Lower lobe of right lung (tissue), 2 donors: Measurements from ENCODE around the gene FEZF1. TPM values are rescaled to one million over a fixed set of nuclear protein-coding genes. Genes with fewer than 3 reads are reported as not detected.

ENCODE experiments used
- ATAC-seq, 2 donors: fragments of 200-7000 bp; cut with Tn5 transposase; one replicate each; pipeline ENCODE4 v1.9.1; 2020 to 2022; ENCODE audit warnings: mild to moderate bottlenecking in 2 of 2, moderate library complexity in 2 of 2
- DNase-seq: peaks from one replicate; pipeline ENCODE4 v3.0.0-alpha.2; 2020
- H3K27ac ChIP-seq: fragments of 200-600 bp; one replicate; pipeline ENCODE4 v1.8.0; 2022
- H3K27me3 ChIP-seq: fragments of 200-600 bp; one replicate; pipeline ENCODE4 v1.8.0; 2022; ENCODE audit warnings: low read depth
- H3K36me3 ChIP-seq: fragments of 200-600 bp; one replicate; pipeline ENCODE4 v1.8.0; 2022; ENCODE audit warnings: mild to moderate bottlenecking
- H3K4me1 ChIP-seq: fragments of 200-600 bp; one replicate; pipeline ENCODE4 v1.8.0; 2022
- H3K4me3 ChIP-seq: fragments of 200-600 bp; one replicate; pipeline ENCODE4 v1.8.0; 2022; ENCODE audit warnings: mild to moderate bottlenecking
- H3K9me3 ChIP-seq: fragments of 200-600 bp; one replicate; pipeline ENCODE4 v1.8.0; 2022
- CTCF ChIP-seq: fragments of 200-600 bp; IDR thresholded peaks from one replicate; pipeline ENCODE4 v1.8.0; 2022; ENCODE audit warnings: antibody characterized with exemption, mild to moderate bottlenecking
- intact Hi-C: fragments of 100-400 bp; cut with DNase I; formaldehyde crosslinking; loops from one replicate; pipeline ENCODE4 v1.11.0; 2022
- total RNA-seq: library from RNA; stranded (reverse); fragmentation: NEBNext Ultra II Directional; extraction: Animal tissue kit (Norgen Biotek cat#: 25700); gene quantifications from one replicate; pipeline ENCODE4 v1.2.1, GENCODE V29; 2021
- donor health status: DM: no; HTN: yes; CAD: no; lungs with severe emphysema.

The FEZF1 gene
- total RNA-seq, 1 donor from 2014 or later, result not detected

GRCh38 chr7:122305475-122306319 is 1.1 kb upstream of the FEZF1 start:
- peak; percentile 53 for ATAC-seq
- no peaks in the 10 kb centered on the region for H3K36me3 ChIP-seq
- H3K4me1 ChIP-seq, result peaks cover 28% of the 10 kb centered on the region
- H3K4me3 ChIP-seq, result peak overlapping the region; percentile 28
- no peak for DNase-seq
- H3K27ac ChIP-seq, result no peak overlapping the region
- no peak for TF ChIP-seq CTCF
- intact Hi-C loops, result no loop called here
- H3K9me3 ChIP-seq, result no peaks in the 10 kb centered on the region
- H3K27me3 ChIP-seq, result peaks cover 100% of the 10 kb centered on the region

GRCh38 chr7:122304996-122305421 is 459 bp upstream of the FEZF1 start:
- ATAC-seq (peak in 1 of 2 donors; percentile 45), DNase-seq (no peak)
- intact Hi-C loops, result no loop called here

GRCh38 chr7:122303531-122304318 is 825 bp downstream of the FEZF1 start:
- intact Hi-C loops, result no loop called here
- Histone ChIP-seq H3K27ac (no peak overlapping the region), H3K27me3 (peaks cover 99% of the 10 kb centered on the region), H3K9me3 (no peaks in the 10 kb centered on the region), H3K4me3 (no peak overlapping the region), H3K4me1 (peaks cover 33% of the 10 kb centered on the region), H3K36me3 (no peaks in the 10 kb centered on the region)
- ATAC-seq (no peak), DNase-seq (no peak)
- TF ChIP-seq CTCF, result no peak

More at GRCh38 chr7:122304996-122305421, 459 bp upstream of the FEZF1 start:
- no peaks in the 10 kb centered on the region for H3K36me3 ChIP-seq
- peaks cover 28% of the 10 kb centered on the region for H3K4me1 ChIP-seq
- TF ChIP-seq CTCF, result no peak
- H3K9me3 ChIP-seq, result no peaks in the 10 kb centered on the region
- H3K27me3 ChIP-seq, result peaks cover 100% of the 10 kb centered on the region
- H3K4me3 ChIP-seq, result peak overlapping the region; percentile 28
- H3K27ac ChIP-seq, result no peak overlapping the region

GRCh38 chr7:122302761-122303530 is 1.6 kb downstream of the FEZF1 start:
- H3K9me3 ChIP-seq, result no peaks in the 10 kb centered on the region
- intact Hi-C loops, result no loop called here
- TF ChIP-seq CTCF, result no peak
- DNase-seq (no peak), ATAC-seq (no peak)
- no peak overlapping the region for H3K27ac ChIP-seq
- no peak overlapping the region for H3K4me3 ChIP-seq
- H3K27me3 ChIP-seq, result peaks cover 99% of the 10 kb centered on the region
- H3K4me1 ChIP-seq, result peaks cover 33% of the 10 kb centered on the region
- no peaks in the 10 kb centered on the region for H3K36me3 ChIP-seq
